HEK293 (cell line): ENCODE results near the gene RBM27.

Experiments
- CTCF ChIA-PET: fragments of 350-600 bp; formaldehyde crosslinking; extraction: SDS; loops from one replicate; lab custom pipeline; 2021; ENCODE audit warnings: antibody characterized with exemption; lab: Yijun Ruan, JAX
- POLR2A ChIA-PET: fragments of 300-600 bp; formaldehyde crosslinking; extraction: SDS; loops from one replicate; lab custom pipeline; 2020; ENCODE audit warnings: antibody characterized with exemption, inconsistent platforms; lab: Yijun Ruan, JAX
- H3K27ac ChIP-seq: fragments of 200-500 bp; sonication (Bioruptor generic); 2 replicates; pipeline ENCODE4 v1.5.1; 2014; ENCODE audit warnings: low read depth, low read length, control low read depth, inconsistent platforms; ENCODE audit errors: extremely low read depth
- H3K36me3 ChIP-seq, 2 experiments: fragments of 200-500 bp in 1 of 2; sonication (Bioruptor generic) in 1 of 2; 1 replicate in 1 of 2; 2 replicates in 1 of 2; pipeline ENCODE4 v1.5.1; 2014 to 2017; ENCODE audit warnings: inconsistent platforms in 2 of 2, low read length in 2 of 2; ENCODE audit not compliant: control insufficient read depth in 2 of 2, insufficient read depth in 1 of 2
- H3K4me1 ChIP-seq: fragments of 200-500 bp; sonication (Bioruptor generic); 2 replicates; pipeline ENCODE4 v1.5.1; 2014; ENCODE audit warnings: mild to moderate bottlenecking, low read length, inconsistent platforms; ENCODE audit not compliant: control insufficient read depth, insufficient read depth
- H3K4me3 ChIP-seq: 2 replicates; pipeline ENCODE4 v1.5.1; 2011; ENCODE audit warnings: low read depth, mild to moderate bottlenecking, control low read depth, low read length, moderate library complexity
- H3K9me3 ChIP-seq: fragments of 200-500 bp; sonication (Bioruptor generic); 2 replicates; pipeline ENCODE4 v1.5.1; 2014; ENCODE audit warnings: low read depth, low read length, inconsistent platforms; ENCODE audit not compliant: control insufficient read depth, insufficient read depth
- PRDM1 ChIP-seq: fragments of 450-650 bp; formaldehyde crosslinking; IDR thresholded peaks from 2 replicates; pipeline ENCODE4; 2016; ENCODE audit warnings: missing biosample characterization, missing genetic modification characterization
- ZFP3 ChIP-seq: fragments of 450-650 bp; formaldehyde crosslinking; IDR thresholded peaks from 2 replicates; pipeline ENCODE4 v1.5.1; 2016; ENCODE audit warnings: low read depth, missing biosample characterization, missing genetic modification characterization
- ZNF112 ChIP-seq: fragments of 450-650 bp; formaldehyde crosslinking; IDR thresholded peaks from 2 replicates; pipeline ENCODE4 v1.5.0; 2017; ENCODE audit warnings: missing biosample characterization, missing genetic modification characterization
- ZNF121 ChIP-seq: fragments of 450-650 bp; formaldehyde crosslinking; IDR thresholded peaks from 2 replicates; pipeline ENCODE4 v1.5.1; 2016; ENCODE audit warnings: missing biosample characterization, missing genetic modification characterization
- ZNF157 ChIP-seq: fragments of 450-650 bp; formaldehyde crosslinking; IDR thresholded peaks from 2 replicates; pipeline ENCODE4 v1.5.1; 2016; ENCODE audit warnings: missing biosample characterization, missing genetic modification characterization
- ZNF16 ChIP-seq: fragments of 450-650 bp; formaldehyde crosslinking; IDR thresholded peaks from 2 replicates; pipeline ENCODE4 v1.5.1; 2016; ENCODE audit warnings: low read depth, missing biosample characterization, missing genetic modification characterization
- ZNF174 ChIP-seq: fragments of 450-650 bp; formaldehyde crosslinking; IDR thresholded peaks from 2 replicates; pipeline ENCODE4 v1.5.0; 2017; ENCODE audit warnings: missing biosample characterization, mild to moderate bottlenecking, missing genetic modification characterization
- ZNF214 ChIP-seq: fragments of 450-650 bp; formaldehyde crosslinking; IDR thresholded peaks from 2 replicates; pipeline ENCODE4 v1.5.1; 2017; ENCODE audit warnings: missing biosample characterization, mild to moderate bottlenecking, missing genetic modification characterization, borderline replicate concordance
- ZNF266 ChIP-seq: fragments of 450-650 bp; formaldehyde crosslinking; IDR thresholded peaks from 2 replicates; pipeline ENCODE4 v1.5.1; 2016; ENCODE audit warnings: missing biosample characterization, missing genetic modification characterization, low read depth
- ZNF335 ChIP-seq: fragments of 450-650 bp; formaldehyde crosslinking; conservative IDR thresholded peaks from 2 replicates; pipeline ENCODE4 v1.5.1; 2016; ENCODE audit warnings: missing biosample characterization, missing genetic modification characterization
- ZNF404 ChIP-seq: fragments of 450-650 bp; formaldehyde crosslinking; IDR thresholded peaks from 2 replicates; pipeline ENCODE4 v1.5.1; 2017; ENCODE audit warnings: missing biosample characterization, missing genetic modification characterization
- ZNF658 ChIP-seq: fragments of 450-650 bp; formaldehyde crosslinking; IDR thresholded peaks from 2 replicates; pipeline ENCODE4; 2016; ENCODE audit warnings: missing biosample characterization, missing genetic modification characterization
- ZNF768 ChIP-seq: fragments of 450-650 bp; formaldehyde crosslinking; IDR thresholded peaks from 2 replicates; pipeline ENCODE4 v1.5.1; 2018; ENCODE audit warnings: missing biosample characterization, mild to moderate bottlenecking, missing genetic modification characterization
- TF ChIP-seq, protein P1 (sequence below): fragments of 450-650 bp; formaldehyde crosslinking; IDR thresholded peaks from 2 replicates; pipeline ENCODE4 v1.5.1; 2016; ENCODE audit warnings: missing biosample characterization, missing genetic modification characterization
- TF ChIP-seq, protein P2 (sequence below): fragments of 450-650 bp; formaldehyde crosslinking; IDR thresholded peaks from 2 replicates; pipeline ENCODE4 v1.5.1; 2016; ENCODE audit warnings: missing biosample characterization, missing genetic modification characterization
- TF ChIP-seq, protein P3 (sequence below): fragments of 450-650 bp; formaldehyde crosslinking; IDR thresholded peaks from 2 replicates; pipeline ENCODE4 v1.5.1; 2016; ENCODE audit warnings: missing biosample characterization, missing genetic modification characterization
- TF ChIP-seq, protein P4 (sequence below): fragments of 450-650 bp; formaldehyde crosslinking; conservative IDR thresholded peaks from 2 replicates; pipeline ENCODE4 v1.5.1; 2016; ENCODE audit warnings: low read depth, missing biosample characterization, missing genetic modification characterization
- TF ChIP-seq, protein P5 (sequence below): fragments of 450-650 bp; formaldehyde crosslinking; IDR thresholded peaks from 2 replicates; pipeline ENCODE4 v1.5.1; 2017; ENCODE audit warnings: missing biosample characterization, missing genetic modification characterization
- TF ChIP-seq, protein P6 (sequence below): fragments of 450-650 bp; formaldehyde crosslinking; IDR thresholded peaks from 2 replicates; pipeline ENCODE4 v1.5.1; 2017; ENCODE audit warnings: missing biosample characterization, missing genetic modification characterization

RBM27 gene

DNA sequence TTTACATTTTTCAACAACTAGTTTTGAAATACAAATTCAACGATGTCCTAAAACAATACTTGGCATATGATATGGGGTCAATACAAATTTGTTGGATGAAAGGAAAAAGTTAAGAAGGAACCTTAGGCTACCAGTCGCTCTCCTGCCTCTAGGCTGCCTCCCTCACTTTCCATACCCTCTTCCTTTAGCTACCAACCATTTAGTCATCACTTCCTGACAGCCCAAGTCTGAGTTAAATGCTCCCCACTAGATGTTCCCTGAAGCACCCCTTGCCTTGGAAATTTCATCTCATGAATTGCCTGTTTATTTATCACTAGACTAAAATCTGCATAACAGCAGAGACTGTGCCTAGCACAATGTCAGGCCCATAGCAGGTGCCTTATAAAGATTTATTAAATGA, 18.2 kb upstream of the RBM27 start:
- ChIA-PET POLR2A (interaction anchor here (0.7 kb wide), 1 partner anchor 108 kb away, joined by 3 read pairs; no protein-coding TSS in a partner anchor), CTCF (interaction anchor here (0.6 kb wide), 1 partner anchor 261 kb away, joined by 4 read pairs; no protein-coding TSS in a partner anchor)
- no peaks in the 10 kb centered on the region for H3K4me1 ChIP-seq
- H3K36me3 ChIP-seq = peaks cover 7 to 8% of the 10 kb centered on the region in 2 experiments
- peak; percentile 29; the same call in 1 of the 2 replicates for TF ChIP-seq ZNF335 (tag by site-specific recombination)
- TF ChIP-seq, protein P1, sequence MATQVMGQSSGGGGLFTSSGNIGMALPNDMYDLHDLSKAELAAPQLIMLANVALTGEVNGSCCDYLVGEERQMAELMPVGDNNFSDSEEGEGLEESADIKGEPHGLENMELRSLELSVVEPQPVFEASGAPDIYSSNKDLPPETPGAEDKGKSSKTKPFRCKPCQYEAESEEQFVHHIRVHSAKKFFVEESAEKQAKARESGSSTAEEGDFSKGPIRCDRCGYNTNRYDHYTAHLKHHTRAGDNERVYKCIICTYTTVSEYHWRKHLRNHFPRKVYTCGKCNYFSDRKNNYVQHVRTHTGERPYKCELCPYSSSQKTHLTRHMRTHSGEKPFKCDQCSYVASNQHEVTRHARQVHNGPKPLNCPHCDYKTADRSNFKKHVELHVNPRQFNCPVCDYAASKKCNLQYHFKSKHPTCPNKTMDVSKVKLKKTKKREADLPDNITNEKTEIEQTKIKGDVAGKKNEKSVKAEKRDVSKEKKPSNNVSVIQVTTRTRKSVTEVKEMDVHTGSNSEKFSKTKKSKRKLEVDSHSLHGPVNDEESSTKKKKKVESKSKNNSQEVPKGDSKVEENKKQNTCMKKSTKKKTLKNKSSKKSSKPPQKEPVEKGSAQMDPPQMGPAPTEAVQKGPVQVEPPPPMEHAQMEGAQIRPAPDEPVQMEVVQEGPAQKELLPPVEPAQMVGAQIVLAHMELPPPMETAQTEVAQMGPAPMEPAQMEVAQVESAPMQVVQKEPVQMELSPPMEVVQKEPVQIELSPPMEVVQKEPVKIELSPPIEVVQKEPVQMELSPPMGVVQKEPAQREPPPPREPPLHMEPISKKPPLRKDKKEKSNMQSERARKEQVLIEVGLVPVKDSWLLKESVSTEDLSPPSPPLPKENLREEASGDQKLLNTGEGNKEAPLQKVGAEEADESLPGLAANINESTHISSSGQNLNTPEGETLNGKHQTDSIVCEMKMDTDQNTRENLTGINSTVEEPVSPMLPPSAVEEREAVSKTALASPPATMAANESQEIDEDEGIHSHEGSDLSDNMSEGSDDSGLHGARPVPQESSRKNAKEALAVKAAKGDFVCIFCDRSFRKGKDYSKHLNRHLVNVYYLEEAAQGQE (tag by site-specific recombination) = no peak
- no peaks in the 10 kb centered on the region for H3K9me3 ChIP-seq
- H3K4me3 ChIP-seq = no peak overlapping the region
- no peak overlapping the region for H3K27ac ChIP-seq

- ChIA-PET POLR2A (interaction anchor here (0.7 to 1.7 kb wide), 3 partner anchors 9 to 56 kb away, joined by 3 to 6 read pairs (median 4); partner anchors contain the start of gene RBM27), CTCF (interaction anchor here (0.5 to 0.6 kb wide), 2 partner anchors 9 to 61 kb away, joined by 3 read pairs; no protein-coding TSS in a partner anchor)
- Histone ChIP-seq H3K27ac (no peak overlapping the region), H3K9me3 (no peaks in the 10 kb centered on the region), H3K36me3 (no peaks in the 10 kb centered on the region), H3K4me1 (no peaks in the 10 kb centered on the region), H3K4me3 (no peak overlapping the region)
- TF ChIP-seq ZNF121 = no peak
- TF ChIP-seq, protein P2, sequence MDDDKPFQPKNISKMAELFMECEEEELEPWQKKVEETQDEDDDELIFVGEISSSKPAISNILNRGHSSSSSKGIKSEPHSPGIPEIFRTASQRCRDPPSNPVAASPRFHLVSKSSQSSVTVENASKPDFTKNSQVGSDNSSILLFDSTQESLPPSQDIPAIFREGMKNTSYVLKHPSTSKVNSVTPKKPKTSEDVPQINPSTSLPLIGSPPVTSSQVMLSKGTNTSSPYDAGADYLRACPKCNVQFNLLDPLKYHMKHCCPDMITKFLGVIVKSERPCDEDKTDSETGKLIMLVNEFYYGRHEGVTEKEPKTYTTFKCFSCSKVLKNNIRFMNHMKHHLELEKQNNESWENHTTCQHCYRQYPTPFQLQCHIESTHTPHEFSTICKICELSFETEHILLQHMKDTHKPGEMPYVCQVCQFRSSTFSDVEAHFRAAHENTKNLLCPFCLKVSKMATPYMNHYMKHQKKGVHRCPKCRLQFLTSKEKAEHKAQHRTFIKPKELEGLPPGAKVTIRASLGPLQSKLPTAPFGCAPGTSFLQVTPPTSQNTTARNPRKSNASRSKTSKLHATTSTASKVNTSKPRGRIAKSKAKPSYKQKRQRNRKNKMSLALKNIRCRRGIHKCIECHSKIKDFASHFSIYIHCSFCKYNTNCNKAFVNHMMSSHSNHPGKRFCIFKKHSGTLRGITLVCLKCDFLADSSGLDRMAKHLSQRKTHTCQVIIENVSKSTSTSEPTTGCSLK (tag by site-specific recombination) = no peak
- no peak for TF ChIP-seq PRDM1 (tag by site-specific recombination)
- no peak for TF ChIP-seq ZNF768
- TF ChIP-seq, protein P3, sequence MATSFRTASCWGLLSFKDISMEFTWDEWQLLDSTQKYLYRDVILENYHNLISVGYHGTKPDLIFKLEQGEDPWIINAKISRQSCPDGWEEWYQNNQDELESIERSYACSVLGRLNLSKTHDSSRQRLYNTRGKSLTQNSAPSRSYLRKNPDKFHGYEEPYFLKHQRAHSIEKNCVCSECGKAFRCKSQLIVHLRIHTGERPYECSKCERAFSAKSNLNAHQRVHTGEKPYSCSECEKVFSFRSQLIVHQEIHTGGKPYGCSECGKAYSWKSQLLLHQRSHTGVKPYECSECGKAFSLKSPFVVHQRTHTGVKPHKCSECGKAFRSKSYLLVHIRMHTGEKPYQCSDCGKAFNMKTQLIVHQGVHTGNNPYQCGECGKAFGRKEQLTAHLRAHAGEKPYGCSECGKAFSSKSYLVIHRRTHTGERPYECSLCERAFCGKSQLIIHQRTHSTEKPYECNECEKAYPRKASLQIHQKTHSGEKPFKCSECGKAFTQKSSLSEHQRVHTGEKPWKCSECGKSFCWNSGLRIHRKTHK (tag by site-specific recombination) = no peak
- TF ChIP-seq, protein P4, sequence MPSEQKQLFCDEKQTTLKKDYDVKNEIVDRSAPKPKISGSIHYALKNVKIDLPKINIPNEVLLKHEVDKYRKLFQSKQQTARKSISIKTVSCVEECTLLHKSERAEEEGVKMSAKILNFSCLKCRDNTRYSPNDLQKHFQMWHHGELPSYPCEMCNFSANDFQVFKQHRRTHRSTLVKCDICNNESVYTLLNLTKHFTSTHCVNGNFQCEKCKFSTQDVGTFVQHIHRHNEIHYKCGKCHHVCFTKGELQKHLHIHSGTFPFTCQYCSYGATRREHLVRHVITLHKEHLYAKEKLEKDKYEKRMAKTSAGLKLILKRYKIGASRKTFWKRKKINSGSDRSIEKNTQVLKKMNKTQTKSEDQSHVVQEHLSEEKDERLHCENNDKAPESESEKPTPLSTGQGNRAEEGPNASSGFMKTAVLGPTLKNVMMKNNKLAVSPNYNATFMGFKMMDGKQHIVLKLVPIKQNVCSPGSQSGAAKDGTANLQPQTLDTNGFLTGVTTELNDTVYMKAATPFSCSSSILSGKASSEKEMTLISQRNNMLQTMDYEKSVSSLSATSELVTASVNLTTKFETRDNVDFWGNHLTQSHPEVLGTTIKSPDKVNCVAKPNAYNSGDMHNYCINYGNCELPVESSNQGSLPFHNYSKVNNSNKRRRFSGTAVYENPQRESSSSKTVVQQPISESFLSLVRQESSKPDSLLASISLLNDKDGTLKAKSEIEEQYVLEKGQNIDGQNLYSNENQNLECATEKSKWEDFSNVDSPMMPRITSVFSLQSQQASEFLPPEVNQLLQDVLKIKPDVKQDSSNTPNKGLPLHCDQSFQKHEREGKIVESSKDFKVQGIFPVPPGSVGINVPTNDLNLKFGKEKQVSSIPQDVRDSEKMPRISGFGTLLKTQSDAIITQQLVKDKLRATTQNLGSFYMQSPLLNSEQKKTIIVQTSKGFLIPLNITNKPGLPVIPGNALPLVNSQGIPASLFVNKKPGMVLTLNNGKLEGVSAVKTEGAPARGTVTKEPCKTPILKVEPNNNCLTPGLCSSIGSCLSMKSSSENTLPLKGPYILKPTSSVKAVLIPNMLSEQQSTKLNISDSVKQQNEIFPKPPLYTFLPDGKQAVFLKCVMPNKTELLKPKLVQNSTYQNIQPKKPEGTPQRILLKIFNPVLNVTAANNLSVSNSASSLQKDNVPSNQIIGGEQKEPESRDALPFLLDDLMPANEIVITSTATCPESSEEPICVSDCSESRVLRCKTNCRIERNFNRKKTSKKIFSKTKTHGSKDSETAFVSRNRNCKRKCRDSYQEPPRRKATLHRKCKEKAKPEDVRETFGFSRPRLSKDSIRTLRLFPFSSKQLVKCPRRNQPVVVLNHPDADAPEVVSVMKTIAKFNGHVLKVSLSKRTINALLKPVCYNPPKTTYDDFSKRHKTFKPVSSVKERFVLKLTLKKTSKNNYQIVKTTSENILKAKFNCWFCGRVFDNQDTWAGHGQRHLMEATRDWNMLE (tag by site-specific recombination) = no peak
- TF ChIP-seq ZNF174 (tag by site-specific recombination) = no peak
- TF ChIP-seq, protein P5, sequence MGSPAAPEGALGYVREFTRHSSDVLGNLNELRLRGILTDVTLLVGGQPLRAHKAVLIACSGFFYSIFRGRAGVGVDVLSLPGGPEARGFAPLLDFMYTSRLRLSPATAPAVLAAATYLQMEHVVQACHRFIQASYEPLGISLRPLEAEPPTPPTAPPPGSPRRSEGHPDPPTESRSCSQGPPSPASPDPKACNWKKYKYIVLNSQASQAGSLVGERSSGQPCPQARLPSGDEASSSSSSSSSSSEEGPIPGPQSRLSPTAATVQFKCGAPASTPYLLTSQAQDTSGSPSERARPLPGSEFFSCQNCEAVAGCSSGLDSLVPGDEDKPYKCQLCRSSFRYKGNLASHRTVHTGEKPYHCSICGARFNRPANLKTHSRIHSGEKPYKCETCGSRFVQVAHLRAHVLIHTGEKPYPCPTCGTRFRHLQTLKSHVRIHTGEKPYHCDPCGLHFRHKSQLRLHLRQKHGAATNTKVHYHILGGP (tag by site-specific recombination) = no peak
- no peak for TF ChIP-seq ZNF157
- TF ChIP-seq, protein P6, sequence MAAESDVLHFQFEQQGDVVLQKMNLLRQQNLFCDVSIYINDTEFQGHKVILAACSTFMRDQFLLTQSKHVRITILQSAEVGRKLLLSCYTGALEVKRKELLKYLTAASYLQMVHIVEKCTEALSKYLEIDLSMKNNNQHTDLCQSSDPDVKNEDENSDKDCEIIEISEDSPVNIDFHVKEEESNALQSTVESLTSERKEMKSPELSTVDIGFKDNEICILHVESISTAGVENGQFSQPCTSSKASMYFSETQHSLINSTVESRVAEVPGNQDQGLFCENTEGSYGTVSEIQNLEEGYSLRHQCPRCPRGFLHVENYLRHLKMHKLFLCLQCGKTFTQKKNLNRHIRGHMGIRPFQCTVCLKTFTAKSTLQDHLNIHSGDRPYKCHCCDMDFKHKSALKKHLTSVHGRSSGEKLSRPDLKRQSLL = no peak
- TF ChIP-seq ZNF404 = no peak
- no peak for TF ChIP-seq ZFP3
- no peak for TF ChIP-seq ZNF266
- no peak for TF ChIP-seq ZNF214
- no peak for TF ChIP-seq ZNF658
- TF ChIP-seq ZNF16 (tag by site-specific recombination) = no peak
- TF ChIP-seq ZNF112 = no peak
These were observed 15.0 kb upstream of the RBM27 start for GRCh38 chr5:146188358-146188757.
